ENCODE data around the gene HDAC1. TPM values are rescaled to one million over a fixed set of nuclear protein-coding genes. Genes with fewer than 3 reads are reported as not detected.

Gene HDAC1
- total and polyA plus RNA-seq, 2 of the 13 experiments (the other 11 are each of a cell fraction or from before 2014, with no cell fraction given), result 93.5 to 189 TPM

DNA sequence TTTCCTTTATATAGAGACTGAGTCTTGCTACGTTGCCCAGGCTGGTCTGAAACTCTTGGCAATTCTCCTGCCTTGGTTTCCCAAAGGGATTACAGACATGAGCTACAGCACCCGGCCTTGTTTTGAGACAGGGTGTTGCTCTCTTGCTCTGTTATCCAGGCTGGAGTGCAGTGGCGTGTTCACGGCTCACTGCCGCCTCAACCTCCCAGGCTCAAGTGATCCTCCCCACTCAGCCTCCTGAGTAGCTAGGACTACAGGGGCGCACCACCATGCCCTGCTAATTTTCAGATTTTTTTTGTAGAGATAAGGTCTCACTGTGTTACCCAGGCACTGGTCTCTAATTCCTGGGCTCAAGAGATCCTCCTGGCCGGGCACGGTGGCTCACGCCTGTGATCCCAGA is 26.0 kb upstream of the HDAC1 start (continued):
- TF ChIP-seq, protein P1, sequence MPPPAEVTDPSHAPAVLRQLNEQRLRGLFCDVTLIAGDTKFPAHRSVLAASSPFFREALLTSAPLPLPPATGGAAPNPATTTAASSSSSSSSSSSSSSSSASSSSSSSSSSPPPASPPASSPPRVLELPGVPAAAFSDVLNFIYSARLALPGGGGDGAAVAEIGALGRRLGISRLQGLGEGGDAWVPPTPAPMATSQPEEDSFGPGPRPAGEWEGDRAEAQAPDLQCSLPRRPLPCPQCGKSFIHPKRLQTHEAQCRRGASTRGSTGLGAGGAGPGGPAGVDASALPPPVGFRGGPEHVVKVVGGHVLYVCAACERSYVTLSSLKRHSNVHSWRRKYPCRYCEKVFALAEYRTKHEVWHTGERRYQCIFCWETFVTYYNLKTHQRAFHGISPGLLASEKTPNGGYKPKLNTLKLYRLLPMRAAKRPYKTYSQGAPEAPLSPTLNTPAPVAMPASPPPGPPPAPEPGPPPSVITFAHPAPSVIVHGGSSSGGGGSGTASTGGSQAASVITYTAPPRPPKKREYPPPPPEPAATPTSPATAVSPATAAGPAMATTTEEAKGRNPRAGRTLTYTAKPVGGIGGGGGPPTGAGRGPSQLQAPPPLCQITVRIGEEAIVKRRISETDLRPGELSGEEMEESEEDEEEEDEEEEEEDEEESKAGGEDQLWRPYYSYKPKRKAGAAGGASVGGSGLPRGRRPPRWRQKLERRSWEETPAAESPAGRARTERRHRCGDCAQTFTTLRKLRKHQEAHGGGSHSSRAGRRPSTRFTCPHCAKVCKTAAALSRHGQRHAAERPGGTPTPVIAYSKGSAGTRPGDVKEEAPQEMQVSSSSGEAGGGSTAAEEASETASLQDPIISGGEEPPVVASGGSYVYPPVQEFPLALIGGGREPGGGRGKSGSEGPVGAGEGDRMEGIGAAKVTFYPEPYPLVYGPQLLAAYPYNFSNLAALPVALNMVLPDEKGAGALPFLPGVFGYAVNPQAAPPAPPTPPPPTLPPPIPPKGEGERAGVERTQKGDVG (CRISPR knock-in tag; IDR thresholded peaks at IDR 0.05; ENCODE audit: borderline replicate concordance), result no peak

DNA sequence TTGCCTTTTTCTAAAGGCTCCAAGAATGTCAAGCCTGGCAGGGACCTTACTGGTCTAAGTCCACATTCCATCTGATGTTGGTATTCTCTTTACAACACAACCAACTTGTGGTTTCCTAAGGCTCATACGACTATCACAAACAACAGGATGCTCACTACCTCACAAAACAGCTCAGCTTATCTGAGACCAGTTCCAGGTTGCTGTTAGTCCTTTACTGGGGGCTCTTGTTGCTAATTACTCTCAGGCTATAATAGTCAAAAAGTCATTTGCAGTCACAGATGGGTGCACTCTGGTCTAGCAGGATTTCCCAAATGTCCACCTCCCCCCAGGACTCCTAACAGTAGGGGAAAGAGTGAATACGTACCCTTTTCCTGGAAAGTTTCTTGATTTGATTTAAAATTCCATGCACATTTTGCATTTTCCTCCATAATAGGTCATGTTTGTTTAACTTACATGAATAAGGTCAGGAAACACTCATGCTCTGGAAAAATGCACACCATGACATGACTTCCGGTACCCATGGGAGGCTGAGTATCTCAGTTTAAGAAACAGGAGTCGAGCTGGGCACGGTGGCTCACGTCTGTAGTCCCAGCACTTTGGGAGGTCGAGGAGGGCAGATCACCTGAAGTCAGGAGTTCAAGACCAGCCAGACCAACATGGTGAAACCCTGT is 24.8 kb upstream of the HDAC1 start:
- Histone ChIP-seq H3K4me2 (ENCODE audit: low read depth, low read length) (peak overlapping the region; percentile 36; the same call in 1 of the 2 replicates), H3K27me3 (ENCODE audit: control insufficient read depth in 1 of 2, insufficient read depth in 2 of 2, low read length in 2 of 2) (0 out of 5 replicates have a peak, but pooled peaks cover 0 to 2% of the 10 kb centered on the region in 2 experiments), H3K36me3 (replicated peaks in 1 of 2; ENCODE audit: control insufficient read depth in 1 of 2, insufficient read depth in 2 of 2, low read length in 2 of 2) (no peaks in the 10 kb centered on the region), H3K9ac (ENCODE audit: insufficient read depth, low read depth, low read length) (no peak overlapping the region), H3K4me1 (ENCODE audit: insufficient read depth, low read length) (peaks cover 34% of the 10 kb centered on the region), H3K79me2 (ENCODE audit: insufficient read depth, low read length) (no peaks in the 10 kb centered on the region), H4K20me1 (ENCODE audit: insufficient read depth, low read length) (no peaks in the 10 kb centered on the region), H3K4me3 (replicated peaks in 1 of 3; ENCODE audit: insufficient read depth in 1 of 3, low read depth in 2 of 3, low read length in 3 of 3) (no peak overlapping the region), H3K27ac (ENCODE audit: extremely low read length, insufficient read depth, low read length) (no peak overlapping the region), H3K9me3 (ENCODE audit: low read length) (no peaks in the 10 kb centered on the region), H2AFZ (ENCODE audit: low read length) (no peak overlapping the region)
- ChIA-PET CTCF (ENCODE audit: low intra/inter-chr PET ratio, low total read pairs) (no interaction called here), POLR2A (interaction anchor here (2.6 kb wide), 1 partner anchor 16 kb away, joined by 12 read pairs; the partner anchor contains the start of gene LCK)
- intact Hi-C loops (cut with micrococcal nuclease; ENCODE audit: unreplicated experiment), result no loop called here
- in situ Hi-C loops (cut with HindIII; ENCODE audit: extremely low pct_ligation_motif_present, low pct_unique_long_range_greater_than_20kb), result no loop called here
- FAIRE-seq (no peak), ATAC-seq (peak; percentile 46), DNase-seq (ENCODE audit: low spot score) (peak; percentile 39)
- no TSS peak for BruUV-seq (replicated peaks)
- WGBS (ENCODE audit: low lambda C conversion rate), result 19% methylated on average over 7 of the region's 7 CpGs
- TF ChIP-seq NR2F6 (IDR thresholded peaks at IDR 0.05) (no peak; the same call in 1 of the 2 replicates), NR2F6 (CRISPR knock-in tag; IDR thresholded peaks at IDR 0.05) (0 out of 2 replicates have a peak, but pooled peaks have one; percentile 17), RARA (CRISPR knock-in tag; IDR thresholded peaks at IDR 0.05) (peak; percentile 17; the same call in 1 of the 2 replicates), ETV5 (CRISPR knock-in tag; IDR thresholded peaks at IDR 0.05; ENCODE audit: borderline replicate concordance) (peak; percentile 25; the same call in 1 of the 2 replicates), ZNF878 (CRISPR knock-in tag; IDR thresholded peaks at IDR 0.05) (no peak), ZNF44 (CRISPR knock-in tag; IDR thresholded peaks at IDR 0.05) (no peak), TEAD3 (CRISPR knock-in tag; optimal IDR thresholded peaks at IDR 0.05; ENCODE audit: borderline replicate concordance) (peak; percentile 50), PPARG (CRISPR knock-in tag; conservative IDR thresholded peaks at IDR 0.05) (no peak), SMARCC2 (IDR thresholded peaks at IDR 0.05) (no peak), LCORL (IDR thresholded peaks at IDR 0.05) (no peak), LCORL (CRISPR knock-in tag; IDR thresholded peaks at IDR 0.05) (no peak), GABPA (IDR thresholded peaks at IDR 0.05; ENCODE audit: low read depth, low read length) (no peak), GABPA (CRISPR knock-in tag; IDR thresholded peaks at IDR 0.05; ENCODE audit: low read depth) (peak; percentile 56), BCL6 (CRISPR knock-in tag; IDR thresholded peaks at IDR 0.05) (peak; percentile 55), SALL1 (CRISPR knock-in tag; IDR thresholded peaks at IDR 0.05) (0 out of 2 replicates have a peak, but pooled peaks have one; percentile 23)
- TF ChIP-seq, protein P2, sequence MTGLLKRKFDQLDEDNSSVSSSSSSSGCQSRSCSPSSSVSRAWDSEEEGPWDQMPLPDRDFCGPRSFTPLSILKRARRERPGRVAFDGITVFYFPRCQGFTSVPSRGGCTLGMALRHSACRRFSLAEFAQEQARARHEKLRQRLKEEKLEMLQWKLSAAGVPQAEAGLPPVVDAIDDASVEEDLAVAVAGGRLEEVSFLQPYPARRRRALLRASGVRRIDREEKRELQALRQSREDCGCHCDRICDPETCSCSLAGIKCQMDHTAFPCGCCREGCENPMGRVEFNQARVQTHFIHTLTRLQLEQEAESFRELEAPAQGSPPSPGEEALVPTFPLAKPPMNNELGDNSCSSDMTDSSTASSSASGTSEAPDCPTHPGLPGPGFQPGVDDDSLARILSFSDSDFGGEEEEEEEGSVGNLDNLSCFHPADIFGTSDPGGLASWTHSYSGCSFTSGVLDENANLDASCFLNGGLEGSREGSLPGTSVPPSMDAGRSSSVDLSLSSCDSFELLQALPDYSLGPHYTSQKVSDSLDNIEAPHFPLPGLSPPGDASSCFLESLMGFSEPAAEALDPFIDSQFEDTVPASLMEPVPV (CRISPR knock-in tag; IDR thresholded peaks at IDR 0.05), result no peak

Data from HepG2 (cell line).